22Rv1 (cell line): ENCODE results near the gene ME3.

ENCODE experiments used
- H3K27ac ChIP-seq: fragments of 450-650 bp; 2 replicates; pipeline ENCODE4 v1.5.1; 2017
- CTCF ChIP-seq: fragments of 450-650 bp; IDR thresholded peaks from 2 replicates; pipeline ENCODE4 v1.5.1; 2017; ENCODE audit warnings: mild to moderate bottlenecking
- ZFX ChIP-seq: fragments of 450-650 bp; IDR thresholded peaks from 2 replicates; pipeline ENCODE4 v1.6.1; 2017; ENCODE audit warnings: antibody characterized with exemption, borderline replicate concordance

ME3 gene

GRCh38 chr11:86477495-86478155, 194.8 kb downstream of the ME3 start:
- H3K27ac ChIP-seq = no peak overlapping the region
- TF ChIP-seq CTCF = no peak
- TF ChIP-seq ZFX = no peak

GRCh38 chr11:86476109-86476861, 196.1 kb downstream of the ME3 start:
- TF ChIP-seq CTCF = no peak
- TF ChIP-seq ZFX = no peak
- no peak overlapping the region for H3K27ac ChIP-seq

GRCh38 chr11:86475027-86475426, 197.4 kb downstream of the ME3 start:
- no peak overlapping the region for H3K27ac ChIP-seq
- no peak for TF ChIP-seq ZFX
- no peak for TF ChIP-seq CTCF

GRCh38 chr11:86473991-86474833, 198.2 kb downstream of the ME3 start:
- no peak overlapping the region for H3K27ac ChIP-seq
- TF ChIP-seq CTCF = no peak
- TF ChIP-seq ZFX = no peak

GRCh38 chr11:86469491-86470388, 202.7 kb downstream of the ME3 start:
- TF ChIP-seq CTCF (no peak), ZFX (no peak)

GRCh38 chr11:86468169-86468568, 204.2 kb downstream of the ME3 start:
- H3K27ac ChIP-seq = no peak overlapping the region
- no peak for TF ChIP-seq CTCF
- no peak for TF ChIP-seq ZFX

More at GRCh38 chr11:86469491-86470388, 202.7 kb downstream of the ME3 start:
- no peak overlapping the region for H3K27ac ChIP-seq
